Fibroblast of mammary gland (primary cell): ENCODE results near the gene LSMEM2.
A peak's percentile ranks its signal among the peaks of the same experiment; 100 is the strongest.

Experiments used
- DNase-seq: peaks from one replicate; pipeline ENCODE4 v3.0.0-alpha.2; 2010; ENCODE audit warnings: low read depth
- H3K4me3 ChIP-seq: 2 replicates; pipeline ENCODE4 v1.5.1; 2011; ENCODE audit warnings: low read depth, mild to moderate bottlenecking, low read length, moderate library complexity; ENCODE audit not compliant: control insufficient read depth
- CTCF ChIP-seq: conservative IDR thresholded peaks from 2 replicates; pipeline ENCODE4 v1.5.1; 2011; ENCODE audit warnings: low read depth, low read length, inconsistent platforms; ENCODE audit not compliant: control insufficient read depth, insufficient read depth

LSMEM2 gene

GRCh38 chr3:50235716-50236483 lies 43.0 kb upstream of the LSMEM2 start, which contains the start of gene GNAI2:
TSS of gene GNAI2 (plus strand) at chr3:50236204. CDS start at chr3:50236336, 132 bp downstream.
- TF ChIP-seq CTCF, result no peak
- peak; percentile 96 for DNase-seq
- peak within 1 kb of the TSS; percentile 90 for H3K4me3 ChIP-seq

GRCh38 chr3:50236484-50237132 lies 42.3 kb upstream of the LSMEM2 start:
- peak overlapping the region; percentile 90 for H3K4me3 ChIP-seq
- DNase-seq, result no peak
- no peak for TF ChIP-seq CTCF

GRCh38 chr3:50237133-50237651 lies 41.7 kb upstream of the LSMEM2 start:
- DNase-seq, result peak; percentile 52
- TF ChIP-seq CTCF, result no peak
- H3K4me3 ChIP-seq, result peak overlapping the region; percentile 90

DNA sequence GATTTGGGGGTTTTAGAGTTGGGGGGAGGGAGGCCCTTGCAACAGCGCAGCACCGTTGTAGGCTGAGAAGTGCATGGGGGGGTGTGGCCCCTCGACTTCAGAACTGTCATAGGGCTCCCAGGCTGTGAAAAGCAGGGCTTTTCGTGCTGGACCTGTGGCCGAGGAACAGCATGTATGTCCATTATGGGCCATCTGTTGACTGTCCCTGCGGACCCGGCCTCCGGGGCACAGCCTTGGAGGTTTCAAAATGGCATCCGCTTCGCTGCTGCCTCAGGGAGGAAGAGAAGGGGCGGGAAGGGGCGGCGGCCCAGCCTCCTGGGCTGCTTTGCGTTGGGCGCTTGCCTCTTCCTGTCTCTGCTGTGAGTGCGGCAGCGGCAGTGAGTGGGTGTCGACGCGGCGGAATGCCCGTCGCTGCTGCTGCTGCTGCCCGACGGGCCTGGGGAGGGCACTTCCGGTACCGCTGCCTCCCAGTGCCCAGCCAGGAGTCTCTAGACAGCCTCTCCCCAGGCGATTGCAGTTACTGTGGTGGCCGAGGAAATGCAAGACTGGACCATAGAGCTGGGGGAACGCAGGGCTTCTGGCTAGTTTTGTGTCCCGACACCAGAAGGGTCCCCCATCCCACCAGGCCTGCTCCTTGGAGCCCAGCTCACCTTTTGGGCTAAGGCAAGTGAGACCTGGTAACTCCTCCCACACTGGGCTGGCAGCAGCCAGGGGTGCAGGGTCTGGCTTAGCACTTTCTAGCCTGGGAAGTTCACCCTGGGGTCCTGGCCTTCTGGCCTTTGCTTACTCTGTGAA lies 40.9 kb upstream of the LSMEM2 start:
- peak; percentile 78 for DNase-seq
- H3K4me3 ChIP-seq, result peak overlapping the region; percentile 90
- no peak for TF ChIP-seq CTCF

DNA sequence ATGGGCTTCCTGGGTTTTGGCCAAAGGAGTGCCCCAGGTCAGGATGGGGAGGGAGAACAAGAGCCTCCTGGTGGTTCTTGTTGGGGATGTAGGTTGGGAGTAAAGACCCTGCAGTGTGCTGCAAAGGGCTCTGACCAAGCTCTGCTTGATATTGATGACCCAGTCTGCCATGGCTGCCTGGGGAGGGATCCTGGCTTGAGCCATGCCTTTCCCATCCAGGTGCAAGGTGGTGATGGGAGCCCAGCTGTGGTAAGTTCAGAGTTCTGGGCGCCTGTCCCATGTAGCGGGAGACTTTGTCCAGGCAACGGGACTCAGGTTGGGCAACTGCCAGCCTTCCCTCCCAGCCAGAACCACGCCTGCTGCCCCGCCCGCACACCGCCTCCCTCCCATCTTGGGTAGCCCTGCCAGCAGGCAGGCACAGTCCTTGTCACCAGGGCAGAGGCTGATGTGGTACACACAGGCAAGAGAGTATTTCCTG lies 40.3 kb upstream of the LSMEM2 start:
- H3K4me3 ChIP-seq, result peak overlapping the region; percentile 90
- DNase-seq, result peak; percentile 47
- no peak for TF ChIP-seq CTCF

DNA sequence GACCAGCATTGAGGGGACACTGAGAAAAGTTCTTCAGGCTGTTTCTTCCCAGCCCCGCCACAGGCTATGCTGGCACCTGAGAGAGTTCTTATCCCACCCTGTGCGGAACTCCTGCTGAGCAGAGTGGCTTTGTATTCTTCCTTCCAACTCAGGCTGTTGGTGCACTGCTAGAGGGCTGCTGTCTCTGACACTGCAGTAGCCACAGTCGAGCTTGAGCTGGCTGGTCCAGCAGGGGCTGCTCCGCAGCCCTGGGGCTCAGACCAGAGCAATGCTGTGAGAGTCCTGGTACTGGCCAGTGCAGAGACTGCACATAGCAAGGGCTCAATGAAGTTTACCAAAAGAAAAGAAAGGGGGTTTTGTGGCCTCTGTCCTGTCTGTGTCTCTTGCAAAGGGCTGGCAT lies 39.2 kb upstream of the LSMEM2 start:
- H3K4me3 ChIP-seq, result no peak overlapping the region
- no peak for TF ChIP-seq CTCF
- no peak for DNase-seq
